GM19238 (cell line): Measurements from ENCODE around the gene PLPP2.

Experiments
- DNase-seq: peaks from one replicate; pipeline ENCODE4 v3.0.0; 2011; ENCODE audit warnings: low spot score; ENCODE audit not compliant: insufficient read length

PLPP2 gene

DNA sequence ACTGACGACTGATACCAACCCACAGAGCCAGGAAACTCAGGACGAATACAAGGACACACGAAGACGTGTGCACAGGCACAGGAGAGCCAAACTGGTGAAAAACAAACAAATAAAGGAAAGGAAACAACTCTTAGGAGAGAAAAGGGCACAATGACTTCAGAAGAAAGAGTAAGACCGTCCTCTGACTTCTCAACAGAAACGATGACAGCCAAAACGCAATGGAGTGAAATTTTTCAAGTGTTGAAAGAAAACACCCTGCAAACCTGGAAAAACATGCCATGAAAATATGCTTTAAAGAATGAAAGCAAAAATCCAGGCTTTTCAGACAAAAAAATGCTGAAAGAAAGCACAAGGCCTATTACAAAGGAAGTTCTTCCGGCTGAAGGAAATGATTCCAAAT, 24.6 kb upstream of the PLPP2 start:
- no peak for DNase-seq

DNA sequence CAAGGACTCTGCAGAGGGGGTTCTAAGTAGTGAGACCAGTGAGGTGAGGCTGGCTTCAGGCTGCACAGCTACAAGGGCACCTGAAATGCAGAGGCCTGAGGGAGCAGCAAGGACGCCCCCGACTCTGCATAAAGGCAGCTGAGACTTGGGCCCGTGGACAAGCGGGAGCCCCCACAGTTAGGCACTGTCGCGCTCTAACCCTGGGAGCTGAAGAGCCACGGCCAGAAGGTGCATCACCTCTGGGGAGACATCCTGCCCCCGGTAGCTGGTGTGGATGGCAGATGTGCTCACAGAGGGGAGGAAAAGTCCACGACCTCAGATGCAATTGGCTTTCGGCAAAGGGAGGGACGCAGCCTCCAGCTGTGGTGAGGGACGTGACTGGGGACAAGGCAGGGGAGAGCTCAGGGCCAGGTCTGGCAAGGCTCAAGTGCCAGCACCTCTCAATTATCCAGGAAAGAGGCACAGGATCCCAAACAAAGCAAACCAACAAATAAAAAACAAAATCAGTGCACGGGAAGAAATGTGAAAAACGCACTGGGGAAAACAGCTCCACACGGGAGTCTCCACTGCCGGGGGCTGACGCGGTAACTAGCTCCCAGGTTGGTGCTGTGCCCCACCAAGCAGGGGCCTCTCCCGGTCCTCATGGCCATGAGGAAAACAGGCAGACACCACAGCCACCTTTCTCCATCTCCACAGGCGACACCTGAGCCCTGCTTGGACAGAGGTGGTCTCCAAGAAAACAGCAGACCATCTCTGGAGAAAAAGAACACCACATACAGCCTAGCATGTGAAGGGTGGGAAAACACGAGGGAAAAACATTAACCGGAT, 23.0 kb upstream of the PLPP2 start:
- DNase-seq = no peak

- DNase-seq = no peak
These were observed 22.2 kb upstream of the PLPP2 start for GRCh38 chr19:313169-313987.

GRCh38 chr19:311813-312261, 20.6 kb upstream of the PLPP2 start:
- no peak for DNase-seq

- no peak for DNase-seq
These were observed 19.7 kb upstream of the PLPP2 start for GRCh38 chr19:310781-311496.

DNA sequence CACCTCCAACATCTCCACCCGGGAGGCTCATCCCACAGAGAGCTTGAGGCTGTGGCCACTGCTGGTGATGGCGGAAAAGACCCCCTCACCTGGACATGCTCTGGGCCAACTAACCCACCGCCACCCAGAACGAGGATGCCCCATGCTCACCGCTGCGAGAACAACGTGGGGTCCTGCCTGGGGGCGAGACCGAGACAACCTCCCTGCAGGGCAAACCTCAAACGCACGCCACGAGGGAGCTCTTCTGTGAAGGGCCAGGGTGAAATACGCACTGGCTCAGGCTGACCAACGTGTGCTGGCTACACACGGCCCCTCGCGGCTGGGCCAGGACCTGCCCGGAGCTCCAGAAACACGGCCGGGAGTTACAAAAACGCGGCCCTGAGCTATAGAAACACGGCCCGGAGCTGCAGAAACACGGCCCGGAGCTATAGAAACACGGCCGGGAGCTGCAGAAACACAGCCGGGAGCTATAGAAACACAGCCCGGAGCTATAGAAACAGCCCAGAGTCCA, 19.0 kb upstream of the PLPP2 start:
- DNase-seq = no peak

DNA sequence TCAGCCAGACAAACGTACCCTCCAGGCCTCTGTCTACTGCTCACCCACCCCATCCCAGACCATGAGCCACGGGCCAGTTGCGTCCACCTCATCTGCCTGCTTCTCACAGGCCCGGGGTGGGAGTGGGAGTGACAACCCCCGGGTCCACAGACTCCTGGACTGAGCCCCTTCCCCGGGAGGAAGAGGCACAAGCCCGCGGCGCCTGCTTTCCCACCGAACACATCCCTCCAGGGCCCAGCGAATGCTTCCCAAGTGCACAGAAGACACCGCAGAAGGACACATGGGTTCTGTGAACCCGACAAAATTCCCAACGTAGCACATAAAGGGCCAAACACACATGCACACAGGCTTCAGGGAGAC, 18.0 kb upstream of the PLPP2 start:
- DNase-seq = no peak

DNA sequence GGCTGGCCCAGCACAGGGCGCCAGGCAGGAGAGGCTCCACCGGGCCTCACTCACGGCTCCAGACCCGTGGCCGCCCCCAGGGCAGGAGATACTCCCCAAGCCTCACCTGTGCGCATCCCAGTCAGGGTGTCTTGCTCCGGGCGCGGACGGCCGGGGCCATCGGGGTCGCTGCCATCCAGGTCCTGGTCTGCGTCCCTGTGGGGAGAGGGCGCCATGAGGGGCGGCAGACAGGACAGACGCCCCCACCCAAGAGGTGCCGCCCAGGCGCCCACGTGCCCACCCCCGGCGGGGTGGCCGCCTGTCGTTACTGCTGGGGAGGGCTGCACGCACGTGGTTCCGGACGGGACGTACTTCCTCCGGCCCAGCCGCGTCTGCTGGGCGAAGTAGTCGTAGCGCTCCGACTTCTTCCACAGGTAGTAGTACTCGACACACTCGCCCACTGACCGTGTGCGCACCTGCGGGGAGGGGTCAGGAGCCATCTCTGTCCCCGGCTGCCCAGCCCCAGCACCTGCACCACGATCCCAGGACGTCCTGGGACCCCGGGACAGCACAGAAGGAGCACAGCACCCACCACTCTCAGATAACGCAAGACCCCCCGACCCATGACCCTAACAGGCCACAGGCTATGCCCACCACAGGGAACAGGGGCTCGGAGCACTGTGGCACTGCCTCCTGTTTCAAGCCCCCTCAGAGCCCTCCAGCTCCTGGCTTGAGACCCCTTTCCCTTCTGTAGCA, 17.4 kb upstream of the PLPP2 start:
- no peak for DNase-seq

DNA sequence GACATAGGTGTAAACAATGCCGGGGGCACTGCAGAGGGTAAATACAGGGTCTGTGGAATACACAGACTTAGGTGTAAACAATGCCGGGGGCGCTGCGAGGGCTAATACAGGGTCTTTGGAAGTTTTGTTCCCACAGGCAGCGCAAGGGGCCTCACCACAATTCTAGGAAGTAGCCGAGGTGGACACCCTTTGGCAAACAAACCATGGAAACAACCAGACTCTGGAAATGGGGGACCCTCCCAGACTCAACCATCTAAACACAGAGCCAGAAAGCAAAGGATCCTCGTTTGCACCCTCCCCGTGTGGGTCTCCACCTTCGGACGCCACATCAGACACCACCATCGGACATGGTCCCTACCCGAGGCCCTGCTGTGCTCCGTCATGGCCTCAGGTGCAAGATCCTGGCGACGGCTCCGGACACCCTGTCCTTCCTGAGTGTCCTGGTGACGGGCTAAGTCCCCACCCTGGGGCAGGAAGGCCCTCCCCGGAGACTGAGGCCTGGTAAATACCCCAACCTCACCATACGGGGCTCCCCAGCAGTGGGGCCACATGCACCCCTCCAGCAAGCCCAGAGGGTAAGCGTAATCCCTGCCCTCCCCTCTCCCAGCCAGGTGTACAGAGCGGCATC, 16.7 kb upstream of the PLPP2 start:
- DNase-seq = no peak

DNA sequence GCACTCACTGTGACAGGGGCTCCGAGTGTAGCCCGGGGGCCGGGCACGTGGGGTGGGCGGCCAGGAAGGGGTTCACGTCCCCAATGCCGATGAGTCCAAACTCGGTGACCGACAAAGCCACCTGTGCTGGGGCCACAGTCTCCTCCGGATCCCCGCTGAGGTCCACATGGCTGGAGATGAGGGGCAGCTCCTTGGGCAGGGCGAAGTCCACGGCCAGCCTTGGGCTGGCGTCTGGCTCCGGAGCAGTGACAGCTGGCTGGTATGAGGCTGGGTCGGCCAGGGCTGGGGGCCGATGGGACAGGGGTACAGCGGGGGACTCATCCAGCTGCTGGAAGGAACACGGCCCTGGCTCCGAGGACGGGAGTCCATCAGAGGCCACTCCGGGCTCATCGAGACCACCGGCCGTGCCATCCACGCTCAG, 15.9 kb upstream of the PLPP2 start:
- DNase-seq = no peak

DNA sequence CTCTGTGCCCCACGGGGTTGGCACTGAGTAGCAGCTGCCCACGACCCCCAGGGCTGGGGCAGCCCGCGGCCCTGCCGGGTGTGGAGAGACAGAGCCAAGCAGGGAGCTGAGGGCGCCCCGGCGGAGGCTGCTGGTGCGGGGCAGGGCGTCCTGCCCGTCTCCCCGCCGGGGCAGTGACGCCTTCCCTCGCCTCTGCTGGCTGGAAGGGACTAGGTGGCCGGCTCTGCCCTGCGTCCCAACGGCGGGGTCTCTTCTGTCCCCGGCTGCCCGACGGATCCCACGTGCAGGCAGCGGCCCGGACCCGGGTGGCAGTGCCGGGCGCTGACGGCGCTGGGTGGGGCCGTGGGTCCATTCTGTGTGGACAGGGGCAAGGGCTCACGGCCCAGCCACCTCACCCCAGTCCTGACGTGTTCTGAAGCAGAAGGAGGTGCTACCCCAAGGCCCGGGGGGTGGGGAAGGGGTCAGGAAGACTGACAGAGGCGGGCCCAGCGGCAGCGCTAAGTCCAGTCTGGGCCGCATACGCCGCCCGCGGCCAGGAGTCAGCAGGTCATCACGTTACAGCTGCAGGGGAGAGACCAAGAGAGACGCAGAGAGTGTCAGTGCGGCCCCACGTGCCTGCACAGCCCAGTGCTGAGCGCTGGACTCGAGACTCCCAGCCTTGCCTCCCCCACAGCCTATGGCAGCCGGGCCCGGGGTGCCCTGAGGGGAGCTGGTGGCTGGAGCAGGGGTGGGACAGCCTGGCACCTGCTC, 15.1 kb upstream of the PLPP2 start:
- DNase-seq = no peak

GRCh38 chr19:305240-306150, 14.3 kb upstream of the PLPP2 start:
- DNase-seq = no peak

- DNase-seq = no peak
These were observed 5.4 kb upstream of the PLPP2 start for GRCh38 chr19:296476-297225.

DNA sequence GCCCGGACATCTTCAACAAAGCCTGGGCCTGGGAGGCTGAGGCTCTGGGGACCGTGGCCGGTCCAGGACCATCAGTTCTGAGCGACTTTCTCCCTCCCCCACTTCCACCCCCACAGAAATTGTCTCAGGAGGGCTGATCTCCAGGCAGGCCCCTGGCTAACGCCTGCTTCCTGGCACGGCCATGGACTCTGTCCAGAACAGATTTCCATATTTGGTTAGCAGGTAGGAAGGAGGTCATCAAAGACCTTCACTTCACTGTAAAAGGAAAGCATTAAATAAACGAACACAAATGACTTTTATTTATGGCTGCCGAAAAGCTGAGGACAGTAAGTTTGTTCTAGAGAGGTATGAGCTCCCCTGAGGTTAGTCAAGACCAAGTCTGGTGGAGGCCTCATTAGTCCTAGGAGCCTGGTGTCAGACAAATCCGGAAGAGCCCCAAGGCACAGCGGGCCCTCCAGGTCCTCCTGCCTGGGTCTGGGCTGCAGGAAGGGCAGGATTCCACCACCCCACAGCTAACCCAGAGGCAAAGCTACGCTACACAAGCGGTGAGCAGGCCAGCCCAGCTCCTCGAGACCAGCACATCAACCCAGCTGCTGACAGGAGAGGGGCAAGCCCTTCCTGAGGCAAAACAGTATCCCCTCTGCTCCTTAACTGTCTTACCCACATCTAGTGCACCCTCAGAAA, 4.6 kb upstream of the PLPP2 start:
- DNase-seq = no peak

- DNase-seq = peak; percentile 55
These were observed 3.9 kb upstream of the PLPP2 start for GRCh38 chr19:294946-295686.

- DNase-seq = no peak
These were observed 3.2 kb upstream of the PLPP2 start for GRCh38 chr19:294341-294945.
